Endothelial cell (in vitro differentiated cells): ENCODE measurements around the gene ANAPC5. TPM values are rescaled to one million over a fixed set of nuclear protein-coding genes. Genes with fewer than 3 reads are reported as not detected.
"Not testable (repeated sequence)": the region's sequence is repeated elsewhere in the genome, so short reads cannot be mapped to it uniquely, and the experiment has no call there.

Experiments used
- DNase-seq: peaks from one replicate; pipeline ENCODE4 v3.0.0; 2021; ENCODE audit warnings: low spot score
- H3K27ac Mint-ChIP-seq: one replicate; pipeline ENCODE4 v1.8.0; 2021; ENCODE audit warnings: mixed read lengths, inconsistent platforms; ENCODE audit not compliant: unreplicated experiment
- H3K27me3 Mint-ChIP-seq: one replicate; pipeline ENCODE4 v1.8.0; 2021; ENCODE audit warnings: mild to moderate bottlenecking, moderate library complexity, mixed read lengths, inconsistent platforms; ENCODE audit not compliant: unreplicated experiment
- H3K36me3 Mint-ChIP-seq: one replicate; pipeline ENCODE4 v1.8.0; 2021; ENCODE audit warnings: mild to moderate bottlenecking, low read depth, mixed read lengths, inconsistent platforms; ENCODE audit not compliant: unreplicated experiment
- H3K4me1 Mint-ChIP-seq: one replicate; pipeline ENCODE4 v1.8.0; 2021; ENCODE audit warnings: mild to moderate bottlenecking, mixed read lengths, inconsistent platforms; ENCODE audit not compliant: unreplicated experiment
- H3K4me3 Mint-ChIP-seq: one replicate; pipeline ENCODE4 v1.8.0; 2021; ENCODE audit warnings: mild to moderate bottlenecking, mixed read lengths, inconsistent platforms; ENCODE audit not compliant: unreplicated experiment
- H3K9me3 Mint-ChIP-seq: one replicate; pipeline ENCODE4 v1.8.0; 2021; ENCODE audit warnings: mixed read lengths, inconsistent platforms; ENCODE audit not compliant: unreplicated experiment
- CTCF ChIP-seq: fragments of 200-600 bp; sonication (generic); IDR thresholded peaks from one replicate; pipeline ENCODE4 v1.5.0; 2021; ENCODE audit warnings: antibody characterized with exemption; ENCODE audit not compliant: unreplicated experiment
- total RNA-seq: library from RNA; stranded (reverse); fragmentation: NEBNext Ultra II Directional; extraction: Animal tissue kit (Norgen Biotek cat#: 25700); gene quantifications from one replicate; pipeline ENCODE4 v1.2.1, GENCODE V29; 2021; ENCODE audit not compliant: unreplicated experiment

ANAPC5 gene
- total RNA-seq, 1 donor from 2014 or later: 68.7 TPM

GRCh38 chr12:121383601-121384021 is 31.4 kb upstream of the ANAPC5 start:
- DNase-seq: no peak
- peak; percentile 41 for TF ChIP-seq CTCF
- Mint-ChIP-seq H3K4me1 (peaks cover 4% of the 10 kb centered on the region), H3K4me3 (no peak overlapping the region), H3K27ac (no peak overlapping the region), H3K27me3 (peaks cover 2% of the 10 kb centered on the region), H3K36me3 (no peaks in the 10 kb centered on the region), H3K9me3 (no peaks in the 10 kb centered on the region)

GRCh38 chr12:121379945-121380344 is 27.7 kb upstream of the ANAPC5 start:
- Mint-ChIP-seq H3K4me3 (no peak overlapping the region), H3K27me3 (peaks cover 4% of the 10 kb centered on the region), H3K9me3 (no peaks in the 10 kb centered on the region), H3K27ac (no peak overlapping the region), H3K4me1 (no peaks in the 10 kb centered on the region), H3K36me3 (no peaks in the 10 kb centered on the region)
- TF ChIP-seq CTCF: no peak
- no peak for DNase-seq

- DNase-seq: no peak
- no peak for TF ChIP-seq CTCF
- no peaks in the 10 kb centered on the region for H3K36me3 Mint-ChIP-seq
- no peak overlapping the region for H3K4me3 Mint-ChIP-seq
- H3K9me3 Mint-ChIP-seq: no peaks in the 10 kb centered on the region
- no peak overlapping the region for H3K27ac Mint-ChIP-seq
- peaks cover 4% of the 10 kb centered on the region for H3K27me3 Mint-ChIP-seq
- H3K4me1 Mint-ChIP-seq: no peaks in the 10 kb centered on the region
Observed at GRCh38 chr12:121378736-121379135, 26.5 kb upstream of the ANAPC5 start.

DNA sequence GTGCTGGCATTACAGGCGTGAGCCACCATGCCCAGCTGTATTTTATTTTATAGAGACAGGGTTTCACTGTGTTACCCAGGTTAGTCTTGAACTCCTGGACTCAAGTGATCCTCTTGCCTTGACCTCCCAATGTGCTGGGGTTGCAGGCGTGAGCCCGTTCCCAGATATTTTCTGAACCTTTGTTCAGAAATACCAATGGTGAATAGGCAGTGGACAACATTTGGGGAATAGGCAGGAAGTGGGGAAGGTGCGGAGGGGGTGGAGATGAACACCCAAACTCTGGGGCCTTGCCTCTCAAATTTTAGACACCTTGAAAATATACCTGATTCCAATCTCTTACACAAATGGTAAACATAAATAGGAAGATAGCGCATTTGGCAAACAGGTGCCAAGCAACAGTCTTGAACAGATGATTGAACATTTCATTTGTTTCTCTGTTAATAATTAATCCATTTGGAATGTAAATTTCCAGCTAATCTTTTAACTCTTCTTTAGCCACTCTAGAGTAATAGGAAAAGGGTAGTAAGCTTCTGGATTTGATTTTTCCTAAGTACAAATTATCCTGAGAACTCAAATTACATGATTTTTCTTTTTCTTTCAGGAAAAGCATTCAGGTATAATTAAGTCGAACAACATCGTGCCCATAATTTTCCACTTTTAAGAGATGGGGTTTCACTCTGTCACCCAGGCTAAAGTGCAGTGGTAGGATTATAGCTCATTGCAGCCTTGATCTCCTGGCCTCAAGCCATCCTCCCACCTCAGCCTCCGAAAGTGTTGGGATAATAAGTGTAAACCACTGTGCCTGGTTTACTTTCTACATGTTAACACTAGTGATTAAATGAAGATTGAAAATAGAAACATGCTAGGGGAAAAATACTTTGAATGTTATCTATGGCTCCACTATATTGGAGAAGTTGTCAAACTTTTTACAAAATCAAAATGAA is 24.8 kb upstream of the ANAPC5 start:
- no peak for DNase-seq
- Mint-ChIP-seq H3K4me1 (no peaks in the 10 kb centered on the region), H3K4me3 (no peak overlapping the region), H3K9me3 (no peaks in the 10 kb centered on the region), H3K27ac (peak overlapping the region; percentile 36), H3K36me3 (no peaks in the 10 kb centered on the region), H3K27me3 (peaks cover 4% of the 10 kb centered on the region)
- TF ChIP-seq CTCF: no peak

- DNase-seq, H3K36me3 Mint-ChIP-seq, H3K27ac Mint-ChIP-seq, H3K9me3 Mint-ChIP-seq, H3K27me3 Mint-ChIP-seq, H3K4me3 Mint-ChIP-seq, H3K4me1 Mint-ChIP-seq: not testable (repeated sequence)
Observed at GRCh38 chr12:121374945-121375584, 22.9 kb upstream of the ANAPC5 start.

DNA sequence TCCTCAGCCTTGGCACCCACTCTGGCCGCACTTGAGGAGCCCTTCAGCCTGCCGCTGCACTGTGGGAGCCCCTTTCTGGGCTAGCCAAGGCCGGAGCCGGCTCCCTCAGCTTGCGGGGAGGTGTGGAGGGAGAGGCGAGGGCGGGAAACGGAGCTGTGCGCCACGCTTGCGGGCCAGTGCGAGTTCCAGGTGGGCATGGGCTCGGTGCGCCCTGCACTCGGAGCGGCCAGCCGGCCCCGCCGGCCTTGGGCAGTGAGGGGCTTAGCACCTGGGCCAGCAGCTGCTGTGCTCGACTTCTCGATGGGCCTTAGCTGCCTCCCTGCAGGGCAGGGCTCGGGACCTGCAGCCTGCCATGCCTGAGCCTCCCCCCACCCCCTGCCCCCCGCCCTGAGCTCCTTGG is 22.1 kb upstream of the ANAPC5 start:
- H3K4me1 Mint-ChIP-seq, H3K27ac Mint-ChIP-seq, DNase-seq, H3K9me3 Mint-ChIP-seq, H3K36me3 Mint-ChIP-seq, H3K27me3 Mint-ChIP-seq, H3K4me3 Mint-ChIP-seq: not testable (repeated sequence)
